Stimulated activated CD8-positive, alpha-beta memory T cell treated with anti-CD3 and anti-CD28 coated beads, Interleukin-7, amount 100 ng/mL, for 1 hour (primary cell): ENCODE data around the gene YWHAQ.
"Not testable (repeated sequence)": the region's sequence is repeated elsewhere in the genome, so short reads cannot be mapped to it uniquely, and the experiment has no call there.

Experiments used
- DNase-seq, 2 donors: peaks; one replicate each; pipeline ENCODE4 v3.0.0-alpha.2; 2020; ENCODE audit warnings: low read depth in 2 of 2

The YWHAQ gene

GRCh38 chr2:9631878-9632700, 1.3 kb upstream of the YWHAQ start:
- DNase-seq, result no peak

- no peak for DNase-seq
These were observed 689 bp upstream of the YWHAQ start for GRCh38 chr2:9631553-9631819.

DNA sequence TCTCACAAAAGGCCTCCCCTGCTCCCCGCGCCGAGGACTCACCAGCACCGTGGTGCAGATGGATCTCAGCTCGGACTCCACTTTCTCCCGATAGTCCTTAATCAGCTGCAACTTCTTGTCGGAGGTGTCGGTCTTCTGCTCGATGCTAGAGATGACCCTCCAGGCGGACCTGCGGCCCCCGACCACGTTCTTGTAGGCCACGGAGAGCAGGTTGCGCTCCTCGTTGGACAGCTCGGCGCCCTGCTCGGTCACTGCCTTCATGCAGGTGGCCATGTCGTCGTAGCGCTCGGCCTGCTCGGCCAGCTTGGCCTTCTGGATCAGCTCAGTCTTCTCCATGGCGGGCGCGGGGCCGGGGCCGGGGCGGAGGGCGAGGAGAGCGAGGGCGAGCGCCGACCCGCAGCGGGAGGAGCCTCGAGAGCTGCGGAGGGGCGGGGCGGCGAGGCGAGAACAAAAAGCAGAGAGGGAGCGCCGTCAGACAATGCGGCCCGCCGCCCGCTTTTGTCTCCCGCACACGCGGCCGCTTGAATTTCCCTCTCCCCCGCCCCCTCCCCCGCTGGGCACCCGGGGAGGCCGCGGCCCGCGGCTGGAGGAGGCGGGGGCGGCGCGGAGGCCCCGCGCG, 571 bp downstream of the YWHAQ start:
- DNase-seq, result peak; percentile 29 to 40

DNA sequence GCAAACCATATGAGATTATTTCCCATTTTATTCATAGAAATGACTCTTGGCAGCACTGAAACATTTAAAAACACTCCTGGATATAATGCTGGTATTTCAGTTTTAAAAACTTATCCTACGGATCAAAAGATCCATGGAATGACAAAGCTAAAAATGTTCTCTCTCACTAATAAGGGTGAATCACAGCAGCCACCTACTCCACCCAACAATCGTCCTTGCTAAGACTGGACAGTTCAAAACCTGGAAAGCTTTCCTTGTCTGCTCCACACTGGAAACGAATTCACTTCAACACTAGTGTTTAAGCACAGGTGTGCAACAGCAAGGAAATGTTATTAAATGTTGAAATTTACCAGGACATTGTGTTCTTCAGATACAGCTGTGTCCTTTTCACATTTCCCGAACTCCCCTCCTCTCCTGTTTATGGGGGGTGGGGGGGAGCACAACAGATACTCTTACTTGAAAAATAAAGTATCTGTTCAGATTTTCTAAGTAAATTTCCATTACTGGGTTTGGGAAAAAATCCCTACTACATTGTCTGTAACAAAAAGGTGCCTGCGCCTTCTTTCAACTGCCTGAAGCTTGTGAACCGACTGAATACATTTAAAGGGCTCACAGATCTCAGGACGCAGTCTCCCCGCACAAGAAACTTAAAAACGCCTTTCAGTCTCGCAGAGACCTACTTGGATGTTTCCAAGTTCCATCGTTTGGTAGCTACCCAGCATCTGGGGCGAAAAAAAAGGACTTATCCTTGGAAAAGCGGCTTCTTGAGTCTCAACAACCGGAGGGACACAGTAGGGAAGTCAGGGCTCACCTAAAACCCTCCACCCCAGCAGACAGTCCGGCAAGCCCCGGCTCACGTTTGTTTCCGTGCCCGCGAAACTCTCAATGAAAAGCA, 1.3 kb downstream of the YWHAQ start:
- no peak for DNase-seq

- DNase-seq, result no peak
These were observed 3.5 kb downstream of the YWHAQ start for GRCh38 chr2:9627310-9627709.

GRCh38 chr2:9623151-9623550, 7.6 kb downstream of the YWHAQ start:
- DNase-seq, result no peak

DNA sequence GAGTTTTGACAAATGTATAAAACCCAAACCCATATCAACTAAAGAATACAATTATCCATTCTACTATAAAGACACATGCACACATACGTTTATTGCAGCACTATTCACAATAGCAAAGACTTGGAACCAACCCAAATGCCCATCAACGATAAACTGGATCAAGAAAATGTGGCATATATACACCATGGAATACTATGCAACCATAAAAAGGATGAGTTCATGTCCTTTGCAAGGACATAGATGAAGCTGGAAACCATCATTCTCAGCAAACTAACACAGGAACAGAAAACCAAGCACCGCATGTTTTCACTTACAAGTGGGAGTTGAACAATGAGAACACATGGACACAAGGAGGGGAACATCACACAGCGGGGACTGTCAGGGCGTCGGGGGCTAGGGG, 9.1 kb downstream of the YWHAQ start:
- DNase-seq, result not testable (repeated sequence)

- no peak for DNase-seq
These were observed 12.4 kb downstream of the YWHAQ start for GRCh38 chr2:9618410-9618809.

DNA sequence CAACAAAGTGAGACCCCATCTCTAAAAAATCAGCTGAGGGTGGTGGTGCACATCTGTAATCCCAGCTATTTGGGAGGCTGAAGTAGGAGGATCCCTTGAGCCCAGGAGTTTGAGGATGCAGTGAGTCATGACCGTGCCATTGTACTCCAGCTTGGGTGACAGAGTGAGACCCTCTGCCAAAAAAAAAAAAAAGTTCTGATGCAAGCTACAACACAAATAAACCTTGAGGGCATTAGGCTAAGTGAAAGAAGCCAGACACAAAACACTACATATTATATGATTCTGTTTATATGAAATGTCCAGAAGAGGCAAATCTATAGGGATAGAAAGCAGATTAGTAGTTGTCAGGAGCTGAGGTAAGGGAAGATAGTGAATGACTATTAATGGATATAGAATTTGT, 13.0 kb downstream of the YWHAQ start:
- DNase-seq, result no peak

DNA sequence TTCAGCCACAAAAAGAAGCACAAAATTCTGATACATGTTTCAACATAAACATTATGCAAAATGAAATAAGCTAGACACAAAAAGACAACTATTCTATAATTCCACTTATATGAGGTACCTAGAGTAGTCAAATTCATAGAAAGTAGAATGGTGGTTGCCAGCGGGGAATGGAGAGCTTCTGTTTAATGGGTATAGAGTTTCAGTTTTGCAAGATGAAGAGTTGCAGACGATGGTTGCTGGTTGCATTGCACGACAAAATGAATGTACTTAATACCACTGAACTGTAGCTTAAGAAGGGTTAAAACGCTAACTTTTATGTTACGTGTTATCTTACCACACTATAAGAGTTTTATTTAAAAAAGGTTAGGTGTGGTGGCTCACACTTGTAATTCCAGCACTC, 13.5 kb downstream of the YWHAQ start:
- DNase-seq, result no peak

DNA sequence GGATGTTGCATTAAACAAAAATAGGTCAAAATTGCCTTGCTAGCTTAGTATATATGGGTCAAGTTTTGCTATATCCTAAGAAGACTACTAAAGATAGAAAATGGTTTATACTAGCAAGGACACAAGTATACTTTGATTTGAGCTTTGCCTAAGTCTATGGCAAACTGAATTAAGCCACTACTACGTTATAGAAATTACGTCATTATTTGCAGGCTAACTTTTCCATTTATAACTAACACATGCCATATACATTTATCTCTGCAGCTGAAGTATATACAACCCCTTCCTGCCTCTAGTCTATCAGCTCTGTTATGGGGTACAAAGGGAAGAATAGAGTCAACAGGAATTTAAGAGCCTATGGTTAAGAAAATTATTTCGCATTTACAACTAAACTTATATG, 16.2 kb downstream of the YWHAQ start:
- no peak for DNase-seq

DNA sequence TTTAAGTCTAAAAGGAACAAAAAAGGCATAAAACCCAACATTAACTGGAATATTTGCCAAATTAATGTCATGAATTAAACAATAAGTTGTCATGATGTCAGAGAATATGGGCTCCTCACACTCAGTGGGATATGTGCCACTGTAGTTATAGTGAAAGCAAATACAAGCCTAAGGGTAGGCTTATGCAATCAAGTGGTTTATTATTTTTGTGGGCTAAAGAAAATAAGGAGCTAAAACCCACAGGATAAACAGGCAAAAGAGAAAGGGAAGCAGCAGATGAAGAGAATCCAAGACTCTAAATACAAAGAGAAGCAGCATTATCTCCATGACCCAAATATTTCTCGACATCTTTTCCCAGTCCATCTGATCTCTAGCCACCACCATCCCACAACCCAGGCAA, 17.5 kb downstream of the YWHAQ start:
- no peak for DNase-seq

DNA sequence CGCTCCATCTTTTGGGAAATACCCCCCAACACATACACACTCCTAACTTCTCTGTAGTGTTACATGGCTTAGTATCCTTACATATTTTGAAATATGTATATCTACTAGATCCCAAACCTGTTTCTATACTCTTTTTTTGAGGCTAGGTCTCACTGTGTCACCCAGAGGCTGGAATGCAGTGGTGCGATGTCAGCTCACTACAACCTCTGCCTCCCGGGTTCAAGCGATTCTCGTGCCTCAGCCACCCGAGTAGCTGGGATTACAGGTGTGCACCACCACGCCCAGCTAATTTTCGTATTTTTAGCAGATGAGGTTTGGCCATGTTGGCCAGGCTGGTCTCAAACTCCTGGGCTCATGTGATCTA, 19.3 kb downstream of the YWHAQ start:
- DNase-seq, result not testable (repeated sequence)

GRCh38 chr2:9610781-9611548, 19.8 kb downstream of the YWHAQ start:
- DNase-seq, result no peak

DNA sequence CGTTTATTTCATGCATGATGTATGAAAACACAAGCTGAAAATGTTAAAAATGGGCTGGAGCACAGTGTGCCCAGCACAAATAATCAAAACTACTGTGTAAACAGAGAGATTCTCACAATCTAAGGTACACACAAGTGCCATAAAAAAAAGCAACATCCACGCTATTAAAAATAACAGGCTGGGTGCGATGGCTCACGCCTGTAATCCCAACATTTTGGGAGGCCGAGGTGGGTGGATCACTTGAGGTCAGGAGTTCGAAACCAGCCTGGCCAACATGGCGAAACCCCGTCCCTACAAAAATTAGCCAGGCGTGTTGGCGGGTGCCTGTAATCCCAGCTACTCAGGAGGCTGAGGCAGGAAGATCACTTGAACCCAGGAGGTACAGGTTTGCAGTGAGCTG, 22.3 kb downstream of the YWHAQ start:
- DNase-seq, result not testable (repeated sequence)

- no peak for DNase-seq
These were observed 28.4 kb downstream of the YWHAQ start for GRCh38 chr2:9602412-9602811.

- DNase-seq, result no peak
These were observed 29.4 kb downstream of the YWHAQ start for GRCh38 chr2:9601397-9601796.

GRCh38 chr2:9599430-9599829, 31.4 kb downstream of the YWHAQ start:
- DNase-seq, result no peak

DNA sequence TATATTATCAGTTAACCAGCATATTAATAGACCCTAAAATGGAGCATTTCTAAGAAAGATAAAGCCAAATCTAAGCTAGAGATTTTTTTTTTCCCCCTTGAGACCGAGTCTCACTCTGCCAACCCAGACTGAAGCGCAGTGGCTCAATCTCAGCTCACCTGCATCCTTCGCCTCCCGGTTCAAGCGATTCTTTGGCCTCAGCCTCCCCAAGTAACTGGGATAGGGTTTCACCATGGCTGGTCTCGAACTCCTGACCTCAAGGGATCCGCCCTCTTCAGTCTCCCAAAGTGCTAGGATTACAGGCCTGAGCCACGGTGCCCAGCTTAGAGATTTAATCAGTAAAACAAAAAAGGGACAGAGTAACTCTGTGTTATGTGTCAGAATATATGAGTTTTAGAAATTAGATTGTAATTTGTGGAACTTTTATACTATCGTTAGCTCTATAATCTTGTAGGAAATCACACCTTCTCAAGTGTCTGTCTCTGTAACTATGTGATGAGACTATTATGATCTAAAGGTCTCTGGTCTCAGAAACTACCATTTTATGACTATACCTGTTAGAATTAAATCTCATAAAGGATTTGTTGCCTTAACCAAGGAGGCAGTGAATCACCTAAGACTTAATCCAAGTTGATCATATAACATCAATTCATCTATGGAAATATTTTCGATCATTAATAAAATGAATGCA, 34.0 kb downstream of the YWHAQ start:
- no peak for DNase-seq

DNA sequence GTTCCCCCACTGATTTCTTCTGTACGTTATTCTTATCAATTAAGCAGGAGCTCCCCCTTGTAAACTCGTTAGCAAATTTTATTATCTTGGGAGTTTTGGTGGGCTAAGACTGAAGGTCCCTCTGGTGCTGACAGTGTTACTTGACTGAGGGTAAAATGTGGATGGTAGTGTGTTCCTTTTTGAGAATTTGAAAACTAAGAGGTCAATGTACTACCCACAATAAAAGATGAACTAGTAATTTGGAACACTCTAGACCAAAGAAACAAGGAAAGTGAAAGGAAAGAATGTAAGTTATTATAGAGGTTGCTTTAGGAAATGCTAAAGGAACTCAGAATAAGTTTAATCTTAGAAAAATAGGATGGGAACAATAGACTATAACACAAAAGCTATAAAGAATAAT, 35.1 kb downstream of the YWHAQ start:
- no peak for DNase-seq

- DNase-seq, result not testable (repeated sequence)
These were observed 35.5 kb downstream of the YWHAQ start for GRCh38 chr2:9595256-9595655.
